Cerebellar nuclear complex (tissue), 1 donor: ENCODE measurements around the gene KRTAP10-10.
"Not testable (repeated sequence)": the region's sequence is repeated elsewhere in the genome, so short reads cannot be mapped to it uniquely, and the experiment has no call there.

Source experiments
- DNase-seq, 2 experiments: peaks; one replicate each; lab custom pipeline; 2025; lab: John Stamatoyannopoulos, UW

Gene KRTAP10-10, protein sequence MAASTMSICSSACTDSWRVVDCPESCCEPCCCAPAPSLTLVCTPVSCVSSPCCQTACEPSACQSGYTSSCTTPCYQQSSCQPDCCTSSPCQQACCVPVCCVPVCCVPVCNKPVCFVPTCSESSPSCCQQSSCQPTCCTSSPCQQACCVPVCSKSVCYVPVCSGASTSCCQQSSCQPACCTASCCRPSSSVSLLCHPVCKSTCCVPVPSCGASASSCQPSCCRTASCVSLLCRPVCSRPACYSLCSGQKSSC

DNA sequence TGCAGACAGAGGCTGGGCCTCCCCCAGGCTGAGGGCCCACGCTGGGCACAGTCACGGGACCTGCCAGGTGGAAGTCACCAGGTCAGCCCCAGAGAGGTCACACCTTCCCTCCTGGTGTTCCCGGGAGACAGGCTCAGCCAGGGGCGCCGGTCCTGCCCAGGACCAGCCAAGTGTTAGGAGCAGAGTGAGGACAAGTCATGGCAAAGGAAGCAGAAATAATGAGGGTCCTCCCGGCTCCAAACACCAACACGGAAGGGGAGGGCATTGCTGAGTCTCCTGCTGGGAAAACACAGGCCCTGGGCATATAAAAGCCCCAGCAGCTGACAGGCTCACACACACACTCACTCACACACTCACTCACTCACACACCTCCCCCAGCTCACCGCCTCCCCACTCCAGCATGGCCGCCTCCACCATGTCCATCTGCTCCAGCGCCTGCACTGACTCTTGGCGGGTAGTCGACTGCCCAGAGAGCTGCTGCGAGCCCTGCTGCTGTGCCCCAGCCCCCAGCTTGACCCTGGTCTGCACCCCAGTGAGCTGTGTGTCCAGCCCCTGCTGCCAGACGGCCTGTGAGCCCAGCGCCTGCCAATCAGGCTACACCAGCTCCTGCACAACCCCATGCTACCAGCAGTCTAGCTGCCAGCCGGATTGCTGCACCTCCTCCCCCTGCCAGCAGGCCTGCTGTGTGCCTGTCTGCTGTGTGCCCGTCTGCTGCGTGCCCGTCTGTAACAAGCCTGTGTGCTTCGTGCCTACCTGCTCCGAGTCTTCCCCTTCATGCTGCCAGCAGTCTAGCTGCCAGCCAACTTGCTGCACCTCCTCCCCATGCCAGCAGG, at the start of gene KRTAP10-10:
Gene KRTAP10-10 (plus strand): TSS at position 339 of the 833 bp plus-strand sequence. CDS start 62 bp downstream, at position 401.
- DNase-seq: peak in 1 of 2 experiments; percentile 22

DNA sequence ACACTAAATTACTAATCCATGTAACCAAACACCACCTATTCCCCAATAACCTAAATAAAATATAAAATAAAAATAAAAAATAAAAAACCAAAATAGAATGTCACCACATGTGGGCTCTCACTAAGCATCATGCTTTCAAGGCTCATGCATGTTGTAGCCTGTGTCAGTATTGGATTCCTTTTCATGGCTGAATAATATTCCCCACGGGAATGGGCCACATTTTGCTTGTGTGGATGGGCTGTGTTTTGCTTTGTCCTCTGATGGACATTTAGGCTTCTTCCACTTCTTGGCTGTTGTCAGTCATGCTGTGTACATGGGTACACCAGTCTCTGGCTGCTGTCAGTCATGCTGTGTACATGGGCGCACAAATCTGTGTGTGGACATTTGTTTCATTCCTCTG, 48.1 kb upstream of the KRTAP10-10 start:
- DNase-seq: no peak

DNA sequence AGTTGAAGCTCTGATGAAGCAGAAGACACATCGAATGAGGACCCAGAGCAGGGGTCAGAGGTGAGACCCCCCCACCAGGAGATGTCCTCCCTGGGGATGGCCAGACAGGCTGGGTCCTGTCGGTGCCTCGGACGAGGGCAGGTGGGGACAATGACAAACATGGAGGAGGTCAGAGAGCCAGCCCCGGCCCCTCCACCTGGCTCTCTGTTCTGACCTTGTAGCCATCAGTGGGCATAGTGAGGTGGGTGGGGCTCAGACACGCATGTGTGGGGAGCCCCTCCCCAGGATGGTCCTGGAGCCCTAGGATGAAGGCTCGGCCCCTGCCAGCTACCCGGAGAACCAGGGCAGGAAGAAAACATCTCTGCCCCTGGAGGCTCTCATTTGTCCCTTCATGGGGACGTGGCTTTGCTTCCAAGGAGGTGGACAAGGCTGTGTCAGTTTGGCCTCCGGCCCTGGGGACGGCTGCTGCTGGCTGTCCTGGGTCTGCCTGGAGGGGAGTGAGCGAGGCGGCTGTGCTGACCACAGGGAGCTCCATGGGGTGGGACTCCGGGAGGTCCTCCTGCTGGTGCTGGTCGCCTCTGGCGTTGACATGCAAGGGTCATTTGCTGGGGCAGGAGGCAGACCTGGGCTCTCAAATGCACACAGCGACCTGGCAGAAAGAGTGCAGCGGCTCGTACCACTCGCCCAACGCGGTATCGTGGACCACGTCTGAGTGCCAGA, 47.4 kb upstream of the KRTAP10-10 start:
- no peak for DNase-seq

- no peak for DNase-seq
Observed at GRCh38 chr21:44590311-44590721, 46.8 kb upstream of the KRTAP10-10 start.

GRCh38 chr21:44590897-44591800, 46.0 kb upstream of the KRTAP10-10 start:
- DNase-seq: not testable (repeated sequence)

DNA sequence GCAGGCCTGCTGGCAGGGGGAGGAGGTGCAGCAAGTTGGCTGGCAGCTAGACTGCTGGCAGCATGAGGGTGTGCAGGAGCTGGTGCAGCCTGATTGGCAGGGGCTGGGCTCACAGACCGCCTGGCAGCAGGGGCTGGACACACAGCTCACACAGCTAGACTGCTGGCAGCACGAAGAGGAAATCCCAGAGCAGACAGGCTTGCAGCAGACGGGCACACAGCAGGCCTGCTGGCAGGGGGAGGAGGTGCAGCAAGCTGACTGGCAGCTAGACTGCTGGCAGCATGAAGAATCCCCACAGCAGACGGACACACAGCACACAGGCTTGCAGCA, 45.4 kb upstream of the KRTAP10-10 start:
- DNase-seq: not testable (repeated sequence)

GRCh38 chr21:44592446-44593311, 44.5 kb upstream of the KRTAP10-10 start, which contains the start of gene KRTAP10-6:
Gene KRTAP10-6 (minus strand): TSS chr21:44592505. CDS start chr21:44592484, 21 bp downstream.
- DNase-seq: no peak

DNA sequence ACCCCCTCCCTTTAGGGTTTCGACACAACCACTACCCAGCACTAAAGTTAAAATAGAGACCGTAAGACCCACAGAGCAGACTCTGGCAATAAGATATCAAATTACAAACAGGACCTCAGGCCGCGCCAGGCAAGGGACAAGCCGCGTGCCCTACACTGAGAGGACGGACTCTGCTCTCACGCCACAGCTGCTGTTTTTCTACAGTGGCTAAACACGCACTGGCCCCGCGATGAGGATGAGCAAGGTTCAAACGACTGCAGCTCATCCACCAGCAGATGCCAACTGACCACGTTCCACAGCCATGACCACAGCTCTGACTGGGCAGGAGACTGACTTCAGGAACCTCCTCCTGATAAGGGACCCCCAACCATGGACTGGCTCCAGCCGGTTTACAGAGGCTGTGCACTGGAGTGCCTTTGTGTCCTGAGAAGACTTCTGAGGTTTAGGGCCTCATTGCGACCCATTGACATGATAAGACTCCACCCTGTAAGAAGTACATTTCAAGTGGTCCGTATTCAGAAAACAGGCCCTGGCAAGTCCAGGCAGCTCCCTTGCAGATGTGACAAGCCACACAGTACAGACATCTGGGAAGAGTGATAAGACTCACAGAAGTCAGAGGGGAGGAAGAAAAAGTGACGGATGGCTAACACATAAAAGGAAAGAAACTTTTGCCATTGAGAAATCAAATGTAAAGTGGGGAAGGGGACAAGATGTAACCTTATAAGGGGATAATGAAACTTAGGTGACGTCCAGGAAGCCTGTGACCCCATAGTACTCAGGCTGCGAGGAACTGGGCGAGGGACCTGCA, 43.4 kb upstream of the KRTAP10-10 start:
- DNase-seq: no peak

GRCh38 chr21:44594406-44594916, 42.7 kb upstream of the KRTAP10-10 start:
- DNase-seq: no peak

GRCh38 chr21:44595524-44595923, 41.6 kb upstream of the KRTAP10-10 start:
- no peak for DNase-seq

GRCh38 chr21:44596068-44596725, 41.0 kb upstream of the KRTAP10-10 start:
- DNase-seq: no peak

GRCh38 chr21:44598061-44598460, 39.1 kb upstream of the KRTAP10-10 start:
- DNase-seq: no peak

GRCh38 chr21:44599264-44600029, 37.7 kb upstream of the KRTAP10-10 start:
- no peak for DNase-seq

- not testable (repeated sequence) for DNase-seq
Observed at GRCh38 chr21:44600118-44600978, 36.8 kb upstream of the KRTAP10-10 start, which contains the start of gene KRTAP10-7. Gene KRTAP10-7 (plus strand): TSS chr21:44600597. CDS start chr21:44600622, 25 bp downstream.

GRCh38 chr21:44601091-44601490, 36.1 kb upstream of the KRTAP10-10 start:
- DNase-seq: not testable (repeated sequence)

DNA sequence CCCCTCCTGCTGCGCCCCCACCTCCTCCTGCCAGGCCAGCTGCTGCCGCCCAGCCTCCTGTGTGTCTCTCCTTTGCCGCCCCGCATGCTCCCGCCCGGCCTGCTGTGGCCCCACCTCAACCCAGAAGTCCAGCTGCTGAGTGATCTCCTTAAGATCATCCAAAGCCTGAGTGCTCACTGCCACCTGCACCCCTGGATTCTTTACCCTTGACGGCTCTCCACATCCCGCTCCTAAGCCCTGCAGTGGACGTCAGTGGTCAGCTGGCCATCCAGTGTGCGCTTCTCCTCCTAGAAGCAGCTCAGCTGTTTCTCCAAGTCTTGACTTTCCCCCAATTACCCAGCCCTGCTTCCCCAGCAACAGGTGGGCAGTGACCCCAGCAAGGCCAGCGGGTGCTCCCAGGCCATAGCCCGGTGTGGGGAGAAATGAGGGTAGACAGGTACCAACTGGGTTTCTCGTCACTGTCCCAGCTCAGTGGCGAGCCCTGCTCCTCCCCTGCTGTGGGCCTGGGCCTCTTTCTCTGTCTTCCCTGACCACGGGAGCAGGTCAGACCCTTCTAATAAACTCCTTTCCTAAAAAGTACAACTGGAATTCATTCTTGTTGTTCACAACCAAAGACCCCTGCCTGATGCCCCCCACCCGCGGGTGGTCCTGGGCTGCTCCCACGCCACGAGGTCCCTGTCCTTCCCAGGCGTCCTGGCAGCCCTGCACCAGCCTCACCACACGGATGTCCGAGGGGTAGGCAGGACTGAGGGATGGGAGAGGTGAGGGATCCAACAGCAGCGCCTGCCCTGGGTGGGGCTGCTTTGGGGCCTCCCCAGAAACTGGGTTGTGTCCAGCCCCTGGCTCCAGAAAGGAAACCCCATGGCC, 35.3 kb upstream of the KRTAP10-10 start:
- no peak for DNase-seq
